Naive thymus-derived CD8-positive, alpha-beta T cell (primary cell): ENCODE results near the gene LSM14B. TPM values are rescaled to one million over a fixed set of nuclear protein-coding genes. Genes with fewer than 3 reads are reported as not detected.

ENCODE experiments used
- ATAC-seq, 2 donors: fragments of 150-1000 bp; cut with Tn5 transposase in 1 of 2; sonication (Bioruptor Pico), chemical (Tn5 transposase) in 1 of 2; 1 replicate in 1 of 2; 2 replicates in 1 of 2; pipeline ENCODE4 v1.10.0; 2021; ENCODE audit warnings: mild to moderate bottlenecking in 2 of 2, moderate library complexity in 2 of 2
- POLR2A ChIA-PET: fragments of 350-600 bp; sonication (Branson Sonifier 250); formaldehyde crosslinking; loops from one replicate; lab custom pipeline; 2021; ENCODE audit warnings: antibody characterized with exemption; lab: Charles Lee
- DNase-seq, 10 donors: peaks; one replicate each; pipeline versions ENCODE4 v3.0.0 to v3.0.0-alpha.2; 2020 to 2022
- H3K27ac Mint-ChIP-seq, 10 donors: one replicate each; pipeline ENCODE4 v1.8.0; 2020 to 2022; ENCODE audit warnings: mild to moderate bottlenecking in 10 of 10, mixed read lengths in 10 of 10, moderate library complexity in 4 of 10, inconsistent platforms in 1 of 10
- H3K27me3 Mint-ChIP-seq, 5 donors: one replicate each; pipeline ENCODE4 v1.8.0; 2021 to 2022; ENCODE audit warnings: mixed read lengths in 5 of 5
- H3K36me3 Mint-ChIP-seq, 3 donors: one replicate each; pipeline ENCODE4 v1.8.0; 2020 to 2022; ENCODE audit warnings: mixed read lengths in 3 of 3, mild to moderate bottlenecking in 2 of 3, inconsistent platforms in 1 of 3
- H3K4me1 Mint-ChIP-seq, 4 donors: one replicate each; pipeline ENCODE4 v1.8.0; 2021 to 2022; ENCODE audit warnings: mixed read lengths in 4 of 4
- H3K4me3 Mint-ChIP-seq, 10 donors: one replicate each; pipeline ENCODE4 v1.8.0; 2020 to 2022; ENCODE audit warnings: mild to moderate bottlenecking in 10 of 10, mixed read lengths in 10 of 10, moderate library complexity in 6 of 10, inconsistent platforms in 1 of 10
- H3K9me3 Mint-ChIP-seq, 9 donors: one replicate each; pipeline ENCODE4 v1.8.0; 2020 to 2022; ENCODE audit warnings: mixed read lengths in 9 of 9, mild to moderate bottlenecking in 3 of 9, inconsistent platforms in 1 of 9, moderate library complexity in 1 of 9
- polyA plus RNA-seq, 3 donors: library from polyadenylated mRNA; unstranded; fragments of 300-500 nt; fragmentation: Illumina TruSeq; gene quantifications; one replicate each; pipeline ENCODE4 v1.2.3, GENCODE V29; 2021
- total RNA-seq, 8 experiments: library from RNA in 2 of 8; stranded (reverse) in 2 of 8; gene quantifications; one replicate each; pipeline ENCODE4 v1.2.3 and lab custom pipeline; 2021 to 2026

LSM14B gene
- total and polyA plus RNA-seq, 5 experiments from 2014 or later, result 1.5 to 55.8 (median 2.4) TPM

DNA sequence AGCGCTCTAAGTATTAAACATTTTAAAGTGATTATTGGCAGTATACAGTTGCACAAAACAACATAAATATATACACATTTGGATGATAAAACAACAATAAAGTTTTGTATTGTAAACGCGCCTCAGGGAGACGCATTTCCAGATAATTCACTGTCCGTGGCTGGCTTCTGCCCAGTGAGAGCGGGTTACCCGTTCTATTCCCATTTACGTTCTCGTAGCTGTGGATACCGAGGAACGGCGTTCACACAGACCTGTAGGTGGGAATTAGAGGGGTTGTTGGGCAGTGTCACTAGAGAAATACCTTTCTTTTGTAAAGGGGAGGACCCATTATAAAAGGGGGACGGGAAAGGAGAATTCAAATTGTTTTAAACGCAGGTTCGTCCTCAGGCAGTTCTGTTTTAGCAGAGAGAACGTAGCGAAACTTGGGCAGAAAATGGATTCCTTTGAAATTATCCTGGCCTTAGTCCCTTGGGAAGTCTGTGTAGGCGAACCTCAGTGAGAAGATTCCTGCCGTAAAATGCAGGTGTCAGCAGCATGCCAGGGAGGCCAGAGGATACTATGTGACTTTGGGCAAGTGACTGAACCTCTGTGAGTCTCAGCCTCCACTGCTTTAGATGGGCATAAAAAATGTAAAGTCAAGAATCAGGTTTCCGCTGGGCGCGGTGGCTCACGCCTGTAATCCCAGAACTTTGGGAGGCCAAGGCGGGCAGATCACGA is 61.3 kb downstream of the LSM14B start:
- POLR2A ChIA-PET, result interaction anchor here (0.6 to 2.2 kb wide), 5 partner anchors 39 to 153 kb away, joined by 3 to 9 read pairs (median 4); partner anchors contain the start of genes OSBPL2, PSMA7, SS18L1 and TAF4
- H3K27ac Mint-ChIP-seq, result peak overlapping the region; percentile 90 to 98 (median 95)
- peak overlapping the region; percentile 79 to 96 (median 90) for H3K4me3 Mint-ChIP-seq
- peaks cover 0 to 2% (median 0%) of the 10 kb centered on the region in 5 donors for H3K27me3 Mint-ChIP-seq
- peaks cover 0 to 4% (median 0%) of the 10 kb centered on the region in 3 donors for H3K36me3 Mint-ChIP-seq
- ATAC-seq (no peak), DNase-seq (peak in 1 of 10 donors; percentile 19)
- H3K4me1 Mint-ChIP-seq, result peaks cover 12 to 49% (median 45%) of the 10 kb centered on the region in 4 donors
- H3K9me3 Mint-ChIP-seq, result no peaks in the 10 kb centered on the region

Other genes starting within 250 kb of the LSM14B start
- 10 to 100 TPM; 39.0 to 41.5 TPM for gene TAF4, start 56.6 kb upstream of the LSM14B start, total RNA-seq
- gene TAF4, start 56.6 kb upstream of the LSM14B start, polyA plus RNA-seq, result 1 to 10 TPM in 2 of 3 donors, under 1 TPM in 1; 0.31 to 1.6 (median 1.4) TPM
- 100 to 1,000 TPM; 178 to 185 TPM for gene PSMA7, start 20.9 kb downstream of the LSM14B start, total RNA-seq
- gene PSMA7, start 20.9 kb downstream of the LSM14B start, polyA plus RNA-seq, result 100 to 1,000 TPM; 362 to 473 (median 419) TPM
- gene SS18L1, start 21.3 kb downstream of the LSM14B start, total RNA-seq, result 10 to 100 TPM; 23.0 to 23.6 TPM
- gene SS18L1, start 21.3 kb downstream of the LSM14B start, polyA plus RNA-seq, result under 1 TPM; 0.39 to 0.58 (median 0.50) TPM
- 10 to 100 TPM; 44.2 to 45.1 TPM for gene MTG2, start 60.6 kb downstream of the LSM14B start, total RNA-seq
- gene MTG2, start 60.6 kb downstream of the LSM14B start, polyA plus RNA-seq, result 10 to 100 TPM; 21.8 to 28.5 (median 21.9) TPM
- gene HRH3, start 97.8 kb downstream of the LSM14B start, total RNA-seq, result not detected
- gene HRH3, start 97.8 kb downstream of the LSM14B start, polyA plus RNA-seq, result not detected
- gene OSBPL2, start 116.0 kb downstream of the LSM14B start, total RNA-seq, result 10 to 100 TPM; 65.8 to 74.5 TPM
- gene OSBPL2, start 116.0 kb downstream of the LSM14B start, polyA plus RNA-seq, result 10 to 100 TPM; 15.4 to 22.1 (median 15.9) TPM
- gene ADRM1, start 180.5 kb downstream of the LSM14B start, total RNA-seq, result 10 to 100 TPM; 61.1 to 64.0 TPM
- gene ADRM1, start 180.5 kb downstream of the LSM14B start, polyA plus RNA-seq, result 10 to 100 TPM; 66.2 to 93.9 (median 68.9) TPM
- gene LAMA5, start 244.8 kb downstream of the LSM14B start, total RNA-seq, result 1 to 10 TPM; 2.5 to 4.0 TPM
- gene LAMA5, start 244.8 kb downstream of the LSM14B start, polyA plus RNA-seq, result under 1 TPM in 1 of 3 donors, not detected in 2; 0.27 TPM